Right atrium auricular region (tissue), 2 donors: ENCODE results near the gene TAGLN3. TPM values are rescaled to one million over a fixed set of nuclear protein-coding genes. Genes with fewer than 3 reads are reported as not detected.

Source experiments
- DNase-seq: peaks from one replicate; pipeline ENCODE4 v3.0.0-alpha.2; 2019; ENCODE audit warnings: low spot score
- H3K27ac ChIP-seq, 2 donors: fragments of 200-600 bp; sonication (generic); 1 replicate in 1 of 2; 2 replicates in 1 of 2; pipeline ENCODE4 v1.5.1; 2016 to 2019
- H3K27me3 ChIP-seq, 2 donors: fragments of 200-600 bp; sonication (generic); one replicate each; pipeline versions ENCODE4 v1.5.1 to v1.6.0; 2017 to 2019
- H3K36me3 ChIP-seq: fragments of 200-600 bp; sonication (generic); one replicate; pipeline ENCODE4 v1.5.1; 2016
- H3K4me1 ChIP-seq, 2 donors: fragments of 200-600 bp; sonication (generic); one replicate each; pipeline versions ENCODE4 v1.5.1 to v1.6.0; 2017 to 2019
- H3K4me3 ChIP-seq, 2 donors: fragments of 200-600 bp; sonication (generic); 1 replicate in 1 of 2; 2 replicates in 1 of 2; pipeline ENCODE4 v1.5.1; 2017 to 2019; ENCODE audit warnings: mild to moderate bottlenecking in 1 of 2, moderate library complexity in 1 of 2
- H3K9me3 ChIP-seq, 2 donors: fragments of 200-600 bp; sonication (generic); one replicate each; pipeline ENCODE4 v1.5.1; 2019
- total RNA-seq, 2 donors: library from RNA; depleted of rRNA; stranded (reverse); fragments of >200 nt; gene quantifications; one replicate each; pipeline ENCODE4 v1.1.0, GENCODE V29; 2016
- TF ChIP-seq, protein P1 (sequence below), 2 donors: fragments of 200-600 bp; sonication (generic); IDR thresholded peaks; one replicate each; pipeline ENCODE4 v1.5.1; 2019; ENCODE audit warnings: antibody characterized with exemption in 2 of 2

TAGLN3 gene
- total RNA-seq, 2 donors from 2014 or later, result not detected

DNA sequence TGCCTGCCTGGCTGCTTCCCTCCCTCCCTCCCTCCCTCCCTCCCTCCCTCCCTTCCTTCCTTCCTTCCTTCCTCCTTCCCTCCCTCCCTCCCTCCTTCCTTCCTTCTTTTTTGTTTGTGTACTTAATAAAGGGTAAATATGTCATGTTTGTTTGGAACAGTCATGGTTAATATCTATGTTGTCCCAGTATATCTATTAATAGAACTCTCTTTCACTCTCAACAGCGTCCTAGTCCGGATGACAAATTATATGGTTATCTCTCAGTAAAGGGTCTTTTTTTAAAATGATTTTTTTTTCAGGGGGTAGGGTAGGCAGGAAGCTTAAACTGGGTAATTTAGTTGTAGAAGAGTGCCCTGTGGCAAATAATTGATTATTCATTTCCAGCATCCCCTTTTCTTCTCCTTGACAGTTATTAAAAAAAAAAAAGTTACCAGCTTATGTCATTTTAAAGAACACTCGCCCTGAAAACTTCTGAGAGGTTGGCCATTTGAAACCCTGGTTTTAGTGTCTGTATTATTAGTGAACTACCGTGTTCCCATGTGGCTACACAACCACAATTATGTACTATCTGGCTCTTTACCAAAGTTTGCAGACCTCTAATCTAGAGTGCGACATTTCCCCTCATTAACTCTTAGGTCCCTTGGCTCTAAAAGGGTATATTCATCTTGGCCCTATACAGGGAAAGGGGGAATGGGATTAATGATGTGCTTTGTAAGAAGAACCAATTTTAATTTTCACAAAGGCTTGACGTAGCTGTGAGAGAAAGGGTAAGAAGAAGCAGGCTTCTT, 13.7 kb downstream of the TAGLN3 start:
- peak overlapping the region in 1 of 2 donors; percentile 34 for H3K27ac ChIP-seq
- H3K4me1 ChIP-seq, result peaks cover 0 to 31% of the 10 kb centered on the region in 2 donors
- no peaks in the 10 kb centered on the region for H3K27me3 ChIP-seq
- no peak for DNase-seq
- peak overlapping the region in 1 of 2 donors; percentile 7 for H3K4me3 ChIP-seq
- no peaks in the 10 kb centered on the region for H3K36me3 ChIP-seq
- H3K9me3 ChIP-seq, result no peaks in the 10 kb centered on the region
- TF ChIP-seq, protein P1, sequence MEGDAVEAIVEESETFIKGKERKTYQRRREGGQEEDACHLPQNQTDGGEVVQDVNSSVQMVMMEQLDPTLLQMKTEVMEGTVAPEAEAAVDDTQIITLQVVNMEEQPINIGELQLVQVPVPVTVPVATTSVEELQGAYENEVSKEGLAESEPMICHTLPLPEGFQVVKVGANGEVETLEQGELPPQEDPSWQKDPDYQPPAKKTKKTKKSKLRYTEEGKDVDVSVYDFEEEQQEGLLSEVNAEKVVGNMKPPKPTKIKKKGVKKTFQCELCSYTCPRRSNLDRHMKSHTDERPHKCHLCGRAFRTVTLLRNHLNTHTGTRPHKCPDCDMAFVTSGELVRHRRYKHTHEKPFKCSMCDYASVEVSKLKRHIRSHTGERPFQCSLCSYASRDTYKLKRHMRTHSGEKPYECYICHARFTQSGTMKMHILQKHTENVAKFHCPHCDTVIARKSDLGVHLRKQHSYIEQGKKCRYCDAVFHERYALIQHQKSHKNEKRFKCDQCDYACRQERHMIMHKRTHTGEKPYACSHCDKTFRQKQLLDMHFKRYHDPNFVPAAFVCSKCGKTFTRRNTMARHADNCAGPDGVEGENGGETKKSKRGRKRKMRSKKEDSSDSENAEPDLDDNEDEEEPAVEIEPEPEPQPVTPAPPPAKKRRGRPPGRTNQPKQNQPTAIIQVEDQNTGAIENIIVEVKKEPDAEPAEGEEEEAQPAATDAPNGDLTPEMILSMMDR (IDR thresholded peaks at IDR 0.05), result no peak

DNA sequence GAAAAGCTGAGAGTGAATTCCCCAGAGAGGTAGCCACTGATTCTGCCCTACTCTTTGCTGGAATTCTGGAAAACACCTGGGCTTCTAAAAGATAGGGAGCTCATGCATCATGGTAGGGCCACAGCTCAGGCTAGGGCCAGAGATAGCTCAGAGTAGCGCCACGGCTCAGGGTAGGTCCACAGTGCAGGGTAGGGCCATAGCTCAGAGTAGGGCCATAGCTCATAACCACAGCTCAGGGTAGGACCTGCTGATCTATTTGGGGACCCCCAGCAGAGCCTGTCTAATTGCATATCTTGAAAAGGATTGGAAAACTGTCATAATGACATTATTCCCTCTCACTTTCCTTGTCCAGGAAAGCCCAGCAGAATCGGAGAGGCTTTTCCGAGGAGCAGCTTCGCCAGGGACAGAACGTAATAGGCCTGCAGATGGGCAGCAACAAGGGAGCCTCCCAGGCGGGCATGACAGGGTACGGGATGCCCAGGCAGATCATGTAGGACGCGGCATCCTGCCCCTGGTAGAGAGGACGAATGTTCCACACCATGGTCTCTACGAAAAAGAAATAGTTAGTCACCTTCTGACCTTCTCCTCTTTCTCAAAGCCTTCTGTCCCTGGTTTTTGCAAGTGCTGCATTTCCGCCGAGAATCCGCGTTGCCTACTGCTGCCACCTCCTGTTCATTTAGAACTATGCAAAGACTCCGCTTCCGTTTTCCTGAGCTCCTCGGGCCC, 14.5 kb downstream of the TAGLN3 start:
- DNase-seq, result peak; percentile 83
- Histone ChIP-seq H3K4me1 (peaks cover 0 to 31% of the 10 kb centered on the region in 2 donors), H3K36me3 (no peaks in the 10 kb centered on the region), H3K4me3 (no peak overlapping the region), H3K9me3 (no peaks in the 10 kb centered on the region), H3K27me3 (no peaks in the 10 kb centered on the region), H3K27ac (no peak overlapping the region)
- TF ChIP-seq, protein P1 (IDR thresholded peaks at IDR 0.05), result peak; percentile 62 to 86

DNA sequence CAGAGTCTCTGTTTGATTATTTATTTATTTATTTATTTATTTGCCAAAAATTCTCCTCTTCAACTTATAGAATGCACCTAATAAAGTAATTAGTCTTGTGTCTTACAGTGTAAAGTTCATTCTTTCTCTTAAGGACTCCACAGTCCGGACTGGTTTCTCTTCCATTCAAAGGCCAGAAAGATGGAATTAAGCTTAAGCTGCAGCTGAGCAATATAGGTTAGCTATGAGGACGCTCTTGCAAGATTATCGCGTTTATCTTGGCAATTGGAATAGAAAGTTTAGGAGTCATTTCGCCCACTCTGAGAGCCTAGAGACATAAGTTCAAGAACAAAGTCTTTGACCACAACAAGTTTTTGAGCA, 15.0 kb downstream of the TAGLN3 start:
- TF ChIP-seq, protein P1 (IDR thresholded peaks at IDR 0.05), result no peak
- no peaks in the 10 kb centered on the region for H3K36me3 ChIP-seq
- no peak overlapping the region for H3K4me3 ChIP-seq
- H3K27ac ChIP-seq, result no peak overlapping the region
- no peaks in the 10 kb centered on the region for H3K27me3 ChIP-seq
- no peaks in the 10 kb centered on the region for H3K9me3 ChIP-seq
- no peak for DNase-seq
- peaks cover 0 to 31% of the 10 kb centered on the region in 2 donors for H3K4me1 ChIP-seq

DNA sequence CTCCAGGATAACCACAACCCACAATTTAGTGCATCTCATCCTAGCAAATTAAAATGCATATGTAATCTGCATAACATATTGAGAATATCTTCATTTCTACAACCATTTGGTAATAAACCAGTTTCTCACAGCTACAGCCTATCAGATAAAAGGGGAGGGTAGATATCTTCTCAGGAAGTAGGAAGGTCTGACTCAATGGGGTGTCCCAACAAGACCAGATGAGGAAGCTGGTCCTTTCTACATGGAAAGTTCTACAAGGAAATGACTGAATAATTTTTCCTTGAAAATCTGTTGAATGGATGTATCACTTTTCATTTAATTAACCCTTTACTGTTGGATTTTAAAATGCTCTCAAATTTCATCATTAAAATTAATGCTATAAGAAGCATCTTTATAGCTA, 18.4 kb downstream of the TAGLN3 start:
- TF ChIP-seq, protein P1 (IDR thresholded peaks at IDR 0.05), result no peak
- Histone ChIP-seq H3K27ac (no peak overlapping the region), H3K4me1 (peaks cover 0 to 15% of the 10 kb centered on the region in 2 donors), H3K4me3 (no peak overlapping the region), H3K36me3 (no peaks in the 10 kb centered on the region), H3K9me3 (no peaks in the 10 kb centered on the region), H3K27me3 (no peaks in the 10 kb centered on the region)
- no peak for DNase-seq

DNA sequence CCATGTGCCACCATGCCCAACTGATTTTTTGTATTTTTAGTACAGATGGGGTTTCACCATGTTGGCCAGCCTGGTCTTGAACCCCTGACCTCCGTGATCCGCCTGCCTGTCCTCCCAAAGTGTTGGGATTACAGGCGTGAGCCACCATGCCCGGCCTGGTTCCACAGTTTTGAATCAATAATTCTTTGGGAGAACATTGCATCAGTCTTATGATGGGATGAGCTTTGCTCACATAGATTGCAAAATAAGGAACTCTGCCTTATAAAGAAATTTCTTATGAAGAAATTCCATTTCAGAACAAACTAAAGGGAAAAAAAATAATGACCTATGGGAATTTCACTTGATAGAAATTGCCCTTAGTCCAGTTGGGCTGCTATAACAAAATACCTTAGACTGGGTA, 20.0 kb downstream of the TAGLN3 start:
- no peak for DNase-seq
- no peaks in the 10 kb centered on the region for H3K36me3 ChIP-seq
- TF ChIP-seq, protein P1 (IDR thresholded peaks at IDR 0.05), result no peak
- H3K27me3 ChIP-seq, result no peaks in the 10 kb centered on the region
- H3K4me1 ChIP-seq, result no peaks in the 10 kb centered on the region
- no peak overlapping the region for H3K4me3 ChIP-seq
- H3K9me3 ChIP-seq, result no peaks in the 10 kb centered on the region
- no peak overlapping the region for H3K27ac ChIP-seq
